Small intestine (tissue), 7 donors: ENCODE data around the gene PHACTR1. TPM values are rescaled to one million over a fixed set of nuclear protein-coding genes. Genes with fewer than 3 reads are reported as not detected.

Experiments used
- DNase-seq, 2 donors: peaks; one replicate each; pipeline versions ENCODE4 v3.0.0 to v3.0.0-alpha.2; 2013
- FAIRE-seq: peaks from 2 replicates; lab custom pipeline; 2012; peaks lifted over from hg19 to GRCh38; lab: Jason Lieb, UNC
- H3K27ac ChIP-seq, 3 donors: one replicate each; pipeline ENCODE4 v1.5.1; 2013; ENCODE audit warnings: low read length in 2 of 3, mild to moderate bottlenecking in 2 of 3, control low read depth in 1 of 3, inconsistent platforms in 1 of 3, low read depth in 1 of 3, moderate library complexity in 1 of 3
- H3K27me3 ChIP-seq, 3 donors: one replicate each; pipeline ENCODE4 v1.6.1; 2013; ENCODE audit warnings: low read length in 3 of 3, inconsistent platforms in 1 of 3; ENCODE audit not compliant: control insufficient read depth in 3 of 3, insufficient read depth in 3 of 3
- H3K36me3 ChIP-seq, 3 donors: one replicate each; pipeline ENCODE4 v1.6.1; 2013; ENCODE audit warnings: low read length in 3 of 3, inconsistent platforms in 1 of 3, low read depth in 1 of 3, mild to moderate bottlenecking in 1 of 3, moderate library complexity in 1 of 3; ENCODE audit not compliant: control insufficient read depth in 3 of 3, insufficient read depth in 2 of 3
- H3K4me1 ChIP-seq, 3 donors: one replicate each; pipeline ENCODE4 v1.6.1; 2013; ENCODE audit warnings: low read length in 2 of 3, inconsistent platforms in 1 of 3, low read depth in 1 of 3, mild to moderate bottlenecking in 1 of 3, moderate library complexity in 1 of 3; ENCODE audit not compliant: control insufficient read depth in 3 of 3, insufficient read depth in 2 of 3
- H3K4me3 ChIP-seq, 3 donors: one replicate each; pipeline ENCODE4 v1.5.1; 2013; ENCODE audit warnings: low read length in 3 of 3, control low read depth in 1 of 3, inconsistent platforms in 1 of 3, low read depth in 1 of 3, mild to moderate bottlenecking in 1 of 3, moderate library complexity in 1 of 3
- H3K9me3 ChIP-seq, 2 donors: one replicate each; pipeline ENCODE4 v1.6.1; 2013; ENCODE audit warnings: low read depth in 1 of 2, low read length in 1 of 2; ENCODE audit not compliant: control insufficient read depth in 2 of 2, insufficient read depth in 1 of 2
- WGBS, 3 donors: extraction: QIAGEN DNeasy Blood & Tissue Kit; methylation state at CpG; one replicate each; pipeline ENCODE4 v1.1.7; 2013; 5-methylcytosine and 5-hydroxymethylcytosine counted together
- polyA plus RNA-seq, 4 donors: library from polyadenylated mRNA; stranded (reverse) in 3 of 4; unstranded in 1 of 4; fragments of 200-250 nt in 3 of 4; fragments of 120-200 nt in 1 of 4; gene quantifications; one replicate each; pipeline versions ENCODE4 v1.2.1 to v1.2.3, GENCODE V29; 2013
- donor health status: healthy with polysubstance abuse.
- donor health status: control.
- donor health status: control.
- donor health status: Bipolar disorder and iron deficiency.
- donor health status: healthy.

PHACTR1 gene
- polyA plus RNA-seq, 4 donors, result 0.67 to 3.8 (median 1.8) TPM

GRCh38 chr6:13013681-13014503, 297.3 kb downstream of the PHACTR1 start:
- no peaks in the 10 kb centered on the region for H3K36me3 ChIP-seq
- H3K4me1 ChIP-seq, result peaks cover 2 to 4% (median 2%) of the 10 kb centered on the region in 3 donors
- no peak overlapping the region for H3K27ac ChIP-seq
- peak overlapping the region; percentile 17 to 56 (median 26) for H3K4me3 ChIP-seq
- peaks cover 0 to 65% (median 0%) of the 10 kb centered on the region in 3 donors for H3K27me3 ChIP-seq
- FAIRE-seq, result no peak
- DNase-seq, result peak in 1 of 2 donors; percentile 10
- 1 to 4% (median 3%) methylated on average over 73 to 83 of the region's 83 CpGs for WGBS, 3 donors
- no peaks in the 10 kb centered on the region for H3K9me3 ChIP-seq

- Histone ChIP-seq H3K4me1 (peaks cover 2 to 4% (median 2%) of the 10 kb centered on the region in 3 donors), H3K36me3 (no peaks in the 10 kb centered on the region), H3K27me3 (peaks cover 0 to 62% (median 0%) of the 10 kb centered on the region in 3 donors), H3K4me3 (peak overlapping the region in 1 of 3 donors; percentile 13), H3K9me3 (no peaks in the 10 kb centered on the region), H3K27ac (no peak overlapping the region)
- 10 to 36% (median 31%) methylated on average over 40 of the region's 40 CpGs for WGBS, 3 donors
- FAIRE-seq, result no peak
- DNase-seq, result peak; percentile 12 to 22
Measured at GRCh38 chr6:13014504-13015378, 298.2 kb downstream of the PHACTR1 start.

GRCh38 chr6:13015379-13015681, 298.8 kb downstream of the PHACTR1 start:
- FAIRE-seq, result no peak

GRCh38 chr6:13024616-13025015, 308.0 kb downstream of the PHACTR1 start:
- Histone ChIP-seq H3K27ac (no peak overlapping the region), H3K4me3 (no peak overlapping the region), H3K9me3 (no peaks in the 10 kb centered on the region), H3K27me3 (peaks cover 0 to 5% (median 0%) of the 10 kb centered on the region in 3 donors), H3K4me1 (no peaks in the 10 kb centered on the region), H3K36me3 (no peaks in the 10 kb centered on the region)
- WGBS, 3 donors, result 90 to 93% (median 92%) methylated on average over 2 of the region's 2 CpGs
- DNase-seq (no peak), FAIRE-seq (no peak)

More at GRCh38 chr6:13015379-13015681, 298.8 kb downstream of the PHACTR1 start:
- 29 to 59% (median 33%) methylated on average over 3 of the region's 3 CpGs for WGBS, 3 donors
- H3K36me3 ChIP-seq, result no peaks in the 10 kb centered on the region
- H3K27me3 ChIP-seq, result peaks cover 0 to 60% (median 0%) of the 10 kb centered on the region in 3 donors
- DNase-seq, result no peak
- peaks cover 2 to 4% (median 2%) of the 10 kb centered on the region in 3 donors for H3K4me1 ChIP-seq
- H3K9me3 ChIP-seq, result no peaks in the 10 kb centered on the region
- no peak overlapping the region for H3K4me3 ChIP-seq
- H3K27ac ChIP-seq, result no peak overlapping the region

GRCh38 chr6:13025893-13026499, 309.4 kb downstream of the PHACTR1 start:
- Histone ChIP-seq H3K4me3 (no peak overlapping the region), H3K36me3 (no peaks in the 10 kb centered on the region), H3K27ac (no peak overlapping the region), H3K9me3 (no peaks in the 10 kb centered on the region), H3K27me3 (no peaks in the 10 kb centered on the region), H3K4me1 (no peaks in the 10 kb centered on the region)
- no peak for DNase-seq
- 62 to 75% (median 72%) methylated on average over 5 of the region's 5 CpGs for WGBS, 3 donors
- no peak for FAIRE-seq

GRCh38 chr6:13026557-13026956, 310.0 kb downstream of the PHACTR1 start:
- Histone ChIP-seq H3K4me3 (no peak overlapping the region), H3K27ac (no peak overlapping the region), H3K4me1 (no peaks in the 10 kb centered on the region), H3K36me3 (no peaks in the 10 kb centered on the region), H3K9me3 (no peaks in the 10 kb centered on the region), H3K27me3 (no peaks in the 10 kb centered on the region)
- 59 to 75% (median 63%) methylated on average over 5 of the region's 5 CpGs for WGBS, 3 donors
- FAIRE-seq (no peak), DNase-seq (no peak)

- Histone ChIP-seq H3K36me3 (no peaks in the 10 kb centered on the region), H3K9me3 (no peaks in the 10 kb centered on the region), H3K27me3 (no peaks in the 10 kb centered on the region), H3K4me1 (no peaks in the 10 kb centered on the region), H3K27ac (no peak overlapping the region), H3K4me3 (no peak overlapping the region)
- 57 to 69% (median 67%) methylated on average over 2 of the region's 2 CpGs for WGBS, 3 donors
- no peak for DNase-seq
- FAIRE-seq, result no peak
Measured at GRCh38 chr6:13027207-13027606, 310.6 kb downstream of the PHACTR1 start.

GRCh38 chr6:13030396-13030795, 313.8 kb downstream of the PHACTR1 start:
- Histone ChIP-seq H3K4me1 (no peaks in the 10 kb centered on the region), H3K27ac (no peak overlapping the region), H3K4me3 (no peak overlapping the region), H3K9me3 (no peaks in the 10 kb centered on the region), H3K36me3 (no peaks in the 10 kb centered on the region), H3K27me3 (no peaks in the 10 kb centered on the region)
- FAIRE-seq (no peak), DNase-seq (no peak)
- WGBS, 3 donors, result 28 to 34% (median 28%) methylated on average over 3 of the region's 3 CpGs
